HG03558 (cell line): ENCODE measurements around the gene APLP1.
"Not testable (repeated sequence)": the region's sequence is repeated elsewhere in the genome, so short reads cannot be mapped to it uniquely, and the experiment has no call there.

Experiments used
- ATAC-seq: cut with Tn5 transposase; IDR thresholded peaks from one replicate; pipeline ENCODE4 v1.9.1; 2021; ENCODE audit warnings: moderate number of reproducible peaks; ENCODE audit not compliant: unreplicated experiment; ENCODE audit errors: extremely low read depth

Gene APLP1

DNA sequence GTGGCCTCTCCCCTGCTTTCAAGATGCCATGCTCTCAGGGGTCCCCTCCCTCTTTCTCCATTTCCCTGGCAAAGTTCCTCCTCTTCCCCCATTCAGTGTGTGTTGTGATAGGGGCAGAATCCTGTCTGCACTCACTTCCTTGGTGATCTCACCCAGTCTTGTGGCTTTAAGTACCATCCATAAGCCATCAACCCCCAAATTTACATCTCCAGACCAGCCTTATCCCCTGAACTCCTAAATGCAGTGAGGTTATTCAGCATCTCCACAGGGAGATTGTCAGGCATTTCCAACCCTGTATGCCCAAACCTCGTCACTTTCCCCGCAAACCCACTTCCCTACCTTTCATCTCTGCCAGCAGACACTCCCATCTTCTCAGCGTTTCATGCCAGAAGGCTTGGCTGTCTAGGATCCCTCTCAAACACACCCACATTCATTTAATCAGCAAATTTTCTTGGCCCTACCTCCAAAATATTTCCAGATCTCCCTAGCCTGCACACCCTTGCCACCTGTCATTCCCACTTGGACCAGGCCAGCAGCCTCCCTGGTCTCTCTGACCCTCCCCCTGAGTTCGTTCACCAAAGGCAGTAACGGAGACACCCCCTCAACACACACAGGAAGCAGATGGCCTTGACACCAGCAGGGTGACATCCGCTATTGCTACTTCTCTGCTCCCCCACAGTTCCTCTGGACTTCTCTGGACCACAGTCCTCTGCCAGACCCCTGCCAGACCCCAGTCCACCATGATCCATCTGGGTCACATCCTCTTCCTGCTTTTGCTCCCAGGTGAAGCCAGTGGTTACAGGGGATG lies 33.7 kb downstream of the APLP1 start, which contains the start of gene HCST:
HCST (plus strand) TSS at position 676 of the 808 bp plus-strand sequence; CDS start at position 741, 65 bp downstream.
- ATAC-seq: no peak

DNA sequence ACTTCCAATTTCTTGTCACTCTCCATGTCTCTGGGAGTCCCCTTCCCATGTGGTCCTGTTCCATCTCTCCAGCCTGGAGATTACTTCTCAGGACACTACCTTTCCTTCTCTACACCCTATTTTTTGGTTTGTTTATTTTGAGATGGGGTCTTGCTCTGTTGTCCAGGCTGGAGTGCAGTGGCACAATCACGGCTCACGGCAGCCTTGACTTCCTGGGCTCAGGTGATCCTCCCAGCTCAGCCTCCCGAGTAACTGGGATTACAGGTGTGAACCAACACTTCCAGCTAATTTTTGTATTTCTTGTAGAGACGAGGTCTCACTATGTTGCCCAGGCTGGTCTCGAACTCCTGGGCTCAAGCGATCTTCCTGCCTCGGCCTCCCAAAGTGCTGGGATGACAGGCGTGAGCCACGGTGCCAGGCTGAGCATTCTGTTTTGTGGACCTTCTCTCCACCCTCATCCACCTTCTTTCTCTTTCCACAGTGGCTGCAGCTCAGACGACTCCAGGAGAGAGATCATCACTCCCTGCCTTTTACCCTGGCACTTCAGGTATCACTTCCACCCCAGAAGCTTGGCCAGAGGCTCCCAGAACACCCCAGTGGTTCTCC lies 34.6 kb downstream of the APLP1 start:
- ATAC-seq: no peak

DNA sequence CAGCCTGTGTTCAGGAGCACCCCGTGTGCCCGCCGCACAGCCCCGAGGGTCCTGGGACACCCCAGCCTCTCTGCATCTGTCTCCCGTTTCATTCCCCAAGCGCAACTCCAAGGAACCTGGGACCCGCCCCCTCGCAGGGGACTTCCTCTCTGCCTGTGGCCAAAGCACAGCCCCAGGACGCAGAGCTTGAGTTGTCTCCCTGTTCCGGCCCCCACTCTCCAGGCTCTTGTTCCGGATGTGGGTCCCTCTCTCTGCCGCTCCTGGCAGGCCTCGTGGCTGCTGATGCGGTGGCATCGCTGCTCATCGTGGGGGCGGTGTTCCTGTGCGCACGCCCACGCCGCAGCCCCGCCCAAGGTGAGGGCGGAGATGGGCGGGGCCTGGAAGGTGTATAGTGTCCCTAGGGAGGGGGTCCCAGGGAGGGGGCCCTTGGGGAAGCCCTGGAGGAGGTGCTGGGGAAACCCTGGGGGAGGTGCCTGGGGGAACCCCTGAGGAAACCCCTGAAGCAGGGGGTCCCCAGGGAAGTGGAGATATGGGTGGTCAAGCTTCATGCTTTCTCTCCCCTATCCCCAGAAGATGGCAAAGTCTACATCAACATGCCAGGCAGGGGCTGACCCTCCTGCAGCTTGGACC lies 35.3 kb downstream of the APLP1 start:
- ATAC-seq: no peak

DNA sequence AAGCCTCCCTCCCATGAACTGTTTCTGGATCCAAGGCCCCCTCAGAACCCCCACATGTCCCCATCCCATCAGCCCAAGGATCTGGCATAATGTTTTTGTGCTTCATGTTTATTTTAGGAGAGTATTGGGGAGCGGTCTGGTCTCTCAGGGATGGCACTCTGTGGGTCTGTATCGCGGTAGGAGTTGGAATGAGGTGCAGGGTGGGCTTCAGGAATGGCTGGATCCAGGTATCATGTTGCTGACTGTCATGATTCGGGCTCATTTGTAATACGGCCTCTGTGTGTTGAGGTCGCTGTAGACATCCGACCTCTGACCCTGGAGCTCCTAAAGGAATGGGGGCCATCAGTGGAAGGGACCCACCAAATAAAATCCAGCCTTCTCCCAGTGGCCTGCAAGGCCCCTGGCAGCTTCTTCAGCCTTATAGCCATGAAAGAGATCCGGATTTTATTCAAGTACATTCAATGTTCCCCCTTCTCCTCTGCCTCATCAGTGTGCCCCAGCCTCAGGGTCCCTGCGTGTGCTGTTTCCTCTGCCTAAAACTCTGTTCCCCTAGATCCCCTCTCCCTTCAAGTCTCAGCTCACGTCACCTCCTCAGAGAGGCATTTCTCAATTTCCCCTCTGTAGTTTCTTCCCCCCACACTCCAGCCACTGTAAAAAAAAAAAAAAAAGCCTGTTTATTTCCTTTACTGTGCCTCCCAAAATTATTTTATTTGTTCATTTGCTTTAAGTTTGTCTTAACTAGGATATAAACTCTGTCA lies 36.1 kb downstream of the APLP1 start:
- ATAC-seq: no peak

DNA sequence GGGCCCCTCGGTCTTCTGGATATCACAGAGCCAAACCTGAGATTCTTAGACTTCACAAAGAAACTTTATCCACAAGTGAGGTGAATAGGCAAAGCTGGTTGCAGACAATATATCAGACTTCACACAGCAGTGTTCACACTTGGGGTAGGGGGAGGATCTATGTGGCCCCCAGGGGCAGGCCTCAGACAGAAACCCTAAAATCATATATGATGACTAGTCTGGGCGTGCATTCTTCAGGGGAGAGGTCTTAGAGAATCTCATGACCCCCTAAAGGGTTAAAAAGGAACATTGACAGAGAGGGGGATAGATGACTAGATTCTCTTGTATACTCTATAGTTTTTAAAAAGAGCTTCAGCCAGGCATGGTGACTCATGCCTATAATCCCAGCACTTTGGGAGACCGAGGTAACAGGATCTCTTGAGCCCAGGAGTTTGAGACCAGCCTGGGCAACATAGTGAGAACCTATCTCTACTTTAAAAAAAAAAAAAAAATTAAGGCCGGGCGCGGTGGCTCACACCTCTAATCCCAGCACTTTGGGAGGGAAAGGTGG lies 36.9 kb downstream of the APLP1 start:
- no peak for ATAC-seq

DNA sequence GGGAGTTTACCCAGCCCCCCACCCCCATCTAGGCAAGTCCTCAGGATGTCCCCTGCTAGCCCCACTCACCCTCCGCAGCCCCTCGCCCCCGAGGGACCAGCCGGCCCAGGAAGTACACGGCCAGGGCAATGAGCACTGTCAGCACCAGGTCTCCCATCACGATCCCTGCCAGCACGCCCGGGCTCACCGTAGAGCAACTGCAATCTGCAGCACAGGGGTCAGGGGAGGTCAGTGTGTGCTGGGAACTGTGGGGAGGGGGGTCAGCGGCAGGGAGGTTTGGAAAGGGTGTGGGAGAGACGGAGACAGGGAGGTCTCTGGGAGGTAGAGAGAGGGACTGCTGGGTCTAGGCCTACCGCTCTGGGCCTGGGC lies 39.0 kb downstream of the APLP1 start:
- no peak for ATAC-seq

DNA sequence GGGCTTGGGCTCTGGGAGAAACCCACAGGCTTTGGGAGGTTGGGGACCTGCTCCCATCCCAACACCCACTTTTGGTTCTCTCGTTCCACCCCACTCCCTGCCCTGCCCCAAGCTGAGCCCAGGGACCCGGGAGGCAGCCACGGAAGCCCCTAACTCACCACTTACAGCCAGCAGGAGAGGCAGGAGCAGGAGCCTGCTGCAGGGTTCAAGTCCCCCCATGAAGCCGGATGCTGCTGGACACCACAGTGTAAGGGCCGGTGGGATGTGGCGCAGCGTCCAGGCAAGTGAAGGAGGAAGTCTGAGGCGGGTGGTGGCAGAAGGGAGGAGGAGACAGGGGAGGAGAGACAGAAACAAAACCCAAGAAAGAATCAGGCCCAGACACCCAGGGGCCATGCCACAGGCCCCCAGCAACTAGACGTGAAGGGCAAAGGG lies 39.7 kb downstream of the APLP1 start, which contains the start of gene TYROBP:
TYROBP (minus strand) TSS at position 286 of the 432 bp plus-strand sequence; CDS start at position 219, 67 bp downstream.
- ATAC-seq: no peak

DNA sequence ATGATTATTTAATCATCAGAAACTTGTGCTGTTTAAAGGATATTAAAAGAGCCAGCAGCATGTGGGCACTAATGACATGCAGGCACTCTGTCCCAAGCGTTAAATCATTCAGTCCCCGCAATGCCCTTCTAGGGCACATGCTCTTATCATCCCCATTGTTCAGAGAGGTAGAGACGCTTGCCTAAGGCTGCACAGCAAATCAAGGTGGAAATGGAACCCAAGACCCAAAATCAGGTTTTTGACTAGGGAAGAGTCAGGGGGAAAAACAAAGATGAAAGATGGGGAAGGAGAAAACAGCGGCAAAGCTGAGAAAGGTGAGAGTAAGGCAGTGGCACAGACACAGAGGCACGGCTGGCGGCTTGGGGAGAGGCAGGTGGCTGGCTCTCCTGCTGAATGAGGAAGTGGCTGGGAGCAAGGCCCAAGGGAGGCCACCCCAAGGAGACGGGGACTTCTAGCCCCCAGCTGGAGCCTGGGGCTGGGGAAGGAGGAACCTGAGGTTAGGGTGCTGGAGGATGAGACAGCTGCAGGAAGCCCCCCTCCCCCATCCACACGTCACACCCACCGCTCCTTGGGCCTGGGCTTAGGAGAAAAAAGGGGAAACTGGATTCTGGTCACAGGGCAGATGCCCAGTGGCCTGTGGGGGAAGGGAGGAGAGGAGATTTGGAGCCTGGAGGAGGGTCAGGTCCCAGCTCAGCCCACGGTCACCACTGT lies 40.8 kb downstream of the APLP1 start:
- ATAC-seq: no peak

DNA sequence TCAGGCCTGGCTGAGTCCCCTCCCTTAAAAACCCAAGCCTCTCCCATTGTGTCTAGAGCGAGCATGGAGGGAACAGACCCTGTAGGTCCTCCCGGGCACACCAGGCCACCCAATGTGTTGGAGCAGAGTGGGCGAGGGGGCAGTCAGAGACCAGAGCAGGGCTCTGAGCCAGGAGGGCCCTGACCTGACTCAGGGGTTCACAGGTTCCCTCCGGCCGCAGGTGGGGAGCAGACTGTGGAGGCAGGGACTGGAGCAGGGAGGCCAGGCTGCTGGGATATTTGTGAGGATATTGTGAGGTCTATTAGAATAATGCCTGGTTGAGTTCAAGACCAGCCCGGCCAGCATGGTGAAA lies 41.3 kb downstream of the APLP1 start:
- ATAC-seq: no peak

DNA sequence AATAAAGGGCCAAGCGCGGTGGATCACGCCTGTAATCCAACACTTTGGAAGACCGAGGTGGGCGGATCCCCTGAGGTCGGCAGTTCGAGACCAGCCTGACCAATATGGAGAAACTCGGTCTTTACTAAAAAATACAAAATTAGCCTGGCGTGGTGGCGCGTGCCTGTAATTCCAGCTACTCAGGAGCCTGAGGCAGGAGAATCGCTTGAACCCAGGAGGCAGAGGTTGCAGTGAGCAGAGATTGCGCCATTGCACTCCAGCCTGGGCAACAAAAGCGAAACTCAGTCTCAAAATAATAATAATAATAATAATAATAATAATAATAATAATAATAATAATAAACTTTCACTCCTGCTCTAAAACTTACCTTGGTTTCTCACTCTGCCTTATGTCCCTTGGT lies 42.0 kb downstream of the APLP1 start:
- not testable (repeated sequence) for ATAC-seq

DNA sequence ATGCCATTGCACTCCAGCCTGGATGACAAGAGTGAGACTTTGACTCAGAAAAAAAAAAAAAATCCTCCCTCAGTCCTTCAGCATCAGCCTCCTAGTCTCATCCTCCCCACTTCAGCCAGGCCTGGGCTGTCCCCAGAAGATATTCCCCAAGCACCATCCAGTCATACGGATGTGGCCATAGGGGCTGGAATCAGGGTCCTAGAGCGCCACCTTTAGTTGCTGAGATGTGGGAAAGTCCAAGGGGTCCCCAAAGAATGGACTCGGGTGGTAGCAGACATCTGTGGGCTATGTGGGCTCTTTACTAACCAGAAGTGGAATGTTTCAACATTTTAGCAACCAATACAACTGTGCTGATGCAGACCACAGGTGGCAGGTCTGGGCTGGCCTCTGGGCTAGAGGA lies 42.8 kb downstream of the APLP1 start:
- no peak for ATAC-seq

DNA sequence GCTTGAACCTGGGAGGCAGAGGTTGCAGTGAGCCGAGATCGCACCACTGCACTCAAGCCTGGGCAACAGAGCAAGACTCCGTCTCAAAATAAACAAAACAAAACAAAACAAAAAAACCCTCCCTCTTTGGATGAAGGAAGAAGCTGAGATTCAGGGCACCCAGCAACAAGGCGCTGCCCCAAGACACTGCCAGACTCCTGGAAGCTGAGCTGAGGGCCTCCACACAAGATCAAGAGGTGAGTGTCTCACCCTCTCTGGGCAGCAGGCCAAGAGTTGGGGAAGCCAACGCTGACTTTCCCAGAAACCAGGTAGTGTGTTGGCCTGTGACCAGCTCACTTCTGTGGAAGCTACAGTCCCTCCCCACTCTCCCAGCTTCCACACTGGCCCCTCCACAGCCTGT lies 43.4 kb downstream of the APLP1 start:
- no peak for ATAC-seq

DNA sequence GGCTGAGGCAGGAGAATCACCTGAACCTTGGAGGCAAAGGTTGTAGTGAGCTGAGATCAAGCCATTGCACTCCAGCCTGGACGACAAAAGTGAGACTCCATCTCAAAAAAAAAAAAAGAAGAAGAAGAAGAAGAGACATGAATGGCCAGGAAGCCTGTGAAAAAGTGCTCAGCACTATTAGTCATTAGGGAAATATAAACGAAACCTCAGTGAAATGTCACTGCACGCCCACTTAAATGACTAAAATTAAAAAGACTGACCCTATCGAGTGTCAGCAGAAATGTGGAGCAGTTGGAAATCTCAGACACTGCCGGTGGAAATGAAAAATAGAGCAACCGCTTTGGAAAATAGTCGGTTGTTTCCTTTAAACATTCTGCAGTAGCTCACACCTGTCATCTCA lies 45.2 kb downstream of the APLP1 start:
- ATAC-seq: no peak

DNA sequence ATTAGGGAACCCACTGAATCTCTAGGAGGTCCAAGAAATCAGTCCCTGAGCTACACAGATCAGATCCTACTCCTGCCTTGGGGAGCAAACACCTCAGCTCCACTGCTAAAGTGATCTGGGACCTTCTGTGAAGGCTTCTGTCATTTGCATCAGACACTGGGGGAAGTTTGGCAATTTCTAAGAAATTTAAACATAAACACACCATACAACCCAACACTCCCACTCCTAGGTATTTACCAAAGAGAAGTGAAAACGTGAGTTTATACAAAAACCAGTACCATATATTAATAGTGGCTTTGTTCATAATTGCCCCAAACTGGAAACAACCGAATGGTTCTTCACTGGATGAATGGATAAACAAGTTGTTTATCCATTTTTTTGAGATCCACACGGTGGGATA lies 47.1 kb downstream of the APLP1 start:
- no peak for ATAC-seq

DNA sequence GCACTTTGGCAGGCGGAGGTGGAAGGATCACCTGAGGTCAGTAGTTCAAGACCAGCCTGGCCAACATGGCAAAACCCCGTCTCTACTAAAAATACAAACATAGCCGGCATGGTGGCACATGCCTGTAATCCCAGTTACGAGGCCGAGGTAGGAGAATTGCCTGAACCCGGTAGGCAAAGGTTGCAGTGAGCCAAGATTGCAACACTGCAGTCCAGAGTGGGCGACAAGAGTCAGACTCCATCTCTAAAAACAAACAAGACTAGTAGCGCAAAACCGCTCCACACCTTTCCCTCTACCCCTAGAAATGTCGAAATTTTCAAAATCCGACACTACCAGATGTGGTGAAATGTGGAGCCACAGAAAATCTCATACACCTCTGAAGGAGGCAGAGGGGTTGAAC lies 50.9 kb downstream of the APLP1 start:
- ATAC-seq: no peak

DNA sequence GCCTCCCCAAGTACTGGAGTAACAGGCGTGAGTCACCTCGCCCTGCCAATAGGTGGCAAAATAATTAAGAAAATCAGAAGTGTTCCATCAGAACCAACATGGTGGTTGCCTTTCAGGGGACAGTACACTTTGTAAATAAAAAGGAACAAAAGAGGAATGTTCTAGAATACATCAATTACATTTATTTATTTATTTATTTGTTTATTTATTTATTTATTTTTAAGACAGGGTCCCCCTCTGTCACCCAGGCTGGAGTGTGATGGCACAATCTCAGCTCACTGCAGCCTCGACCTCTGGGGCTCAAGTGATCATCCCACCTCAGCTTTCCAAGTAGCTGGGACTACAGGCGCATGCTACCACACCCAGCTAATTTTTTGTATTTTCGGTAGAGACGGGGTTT lies 52.6 kb downstream of the APLP1 start:
- no peak for ATAC-seq

DNA sequence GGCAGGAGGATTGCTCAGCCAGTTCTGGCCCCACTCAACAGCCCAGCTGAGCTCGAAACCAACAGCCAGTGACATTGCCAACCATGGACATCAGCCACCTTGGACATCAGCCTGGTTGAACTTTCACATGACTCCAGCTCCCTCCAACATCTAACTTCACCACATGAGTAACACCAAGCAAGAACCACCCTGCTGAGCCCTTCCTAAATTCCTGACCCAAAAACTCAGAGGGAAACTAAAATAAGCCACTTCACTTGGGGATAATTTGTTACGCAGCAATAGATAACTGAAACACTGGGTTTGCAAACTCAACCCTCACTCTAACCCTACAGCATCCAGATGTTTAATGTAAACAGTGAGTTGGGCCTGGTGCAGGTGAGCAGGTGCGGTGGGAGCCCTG lies 57.1 kb downstream of the APLP1 start:
- no peak for ATAC-seq

DNA sequence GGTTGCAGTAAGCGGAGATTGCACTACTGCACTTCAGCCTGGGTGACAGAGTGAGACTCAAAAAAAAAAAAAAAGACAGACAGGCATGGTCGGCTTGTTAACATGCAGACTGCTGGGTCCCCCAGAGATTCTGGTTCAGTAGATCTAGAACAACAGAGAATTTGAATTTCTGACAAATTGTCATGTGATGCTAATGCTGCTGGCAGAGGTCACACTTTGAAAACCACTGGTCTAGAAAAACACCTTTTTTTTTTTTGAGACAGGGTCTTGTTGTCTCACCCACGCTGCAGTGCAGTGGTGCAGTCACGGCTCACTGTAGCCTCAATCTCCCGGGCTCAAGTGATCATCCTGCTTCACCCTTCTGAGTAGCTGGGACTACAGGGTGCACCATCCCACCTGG lies 60.1 kb downstream of the APLP1 start:
- no peak for ATAC-seq
